ENCODE results near the gene CACNB4.

DNA sequence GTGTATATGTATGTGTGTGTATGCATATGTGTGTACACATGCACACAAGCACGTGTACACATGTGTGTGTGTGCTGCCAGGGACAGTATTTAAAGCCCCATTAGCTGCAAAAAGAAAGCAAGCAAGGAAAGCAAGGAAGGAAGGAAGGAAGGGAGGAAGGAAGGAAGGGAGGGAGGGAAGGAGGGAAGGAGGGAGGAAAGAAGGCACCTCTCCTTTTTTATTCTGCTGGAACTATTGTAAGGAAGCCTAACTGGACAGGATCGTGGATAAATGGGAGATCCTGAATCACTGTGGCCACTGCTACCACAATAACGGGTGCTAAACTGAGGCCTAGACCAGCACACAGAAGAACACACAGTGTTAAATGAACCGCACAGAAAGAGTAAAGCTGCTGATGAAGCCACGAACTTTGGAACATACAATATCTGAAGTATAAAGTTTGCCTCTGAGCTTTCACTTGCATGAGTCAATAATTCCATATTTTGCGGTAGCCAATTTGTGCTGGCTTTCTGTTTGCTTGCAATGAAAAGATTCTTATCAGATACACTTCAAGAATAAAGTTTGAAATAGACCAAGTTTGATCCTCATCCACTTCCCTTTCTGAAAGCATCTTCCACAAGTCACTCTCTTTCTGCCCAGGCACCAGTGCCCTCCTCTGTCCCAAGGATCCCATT, 15.5 kb downstream of the CACNB4 start:
- TF ChIP-seq, protein P1, sequence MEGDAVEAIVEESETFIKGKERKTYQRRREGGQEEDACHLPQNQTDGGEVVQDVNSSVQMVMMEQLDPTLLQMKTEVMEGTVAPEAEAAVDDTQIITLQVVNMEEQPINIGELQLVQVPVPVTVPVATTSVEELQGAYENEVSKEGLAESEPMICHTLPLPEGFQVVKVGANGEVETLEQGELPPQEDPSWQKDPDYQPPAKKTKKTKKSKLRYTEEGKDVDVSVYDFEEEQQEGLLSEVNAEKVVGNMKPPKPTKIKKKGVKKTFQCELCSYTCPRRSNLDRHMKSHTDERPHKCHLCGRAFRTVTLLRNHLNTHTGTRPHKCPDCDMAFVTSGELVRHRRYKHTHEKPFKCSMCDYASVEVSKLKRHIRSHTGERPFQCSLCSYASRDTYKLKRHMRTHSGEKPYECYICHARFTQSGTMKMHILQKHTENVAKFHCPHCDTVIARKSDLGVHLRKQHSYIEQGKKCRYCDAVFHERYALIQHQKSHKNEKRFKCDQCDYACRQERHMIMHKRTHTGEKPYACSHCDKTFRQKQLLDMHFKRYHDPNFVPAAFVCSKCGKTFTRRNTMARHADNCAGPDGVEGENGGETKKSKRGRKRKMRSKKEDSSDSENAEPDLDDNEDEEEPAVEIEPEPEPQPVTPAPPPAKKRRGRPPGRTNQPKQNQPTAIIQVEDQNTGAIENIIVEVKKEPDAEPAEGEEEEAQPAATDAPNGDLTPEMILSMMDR (IDR thresholded peaks at IDR 0.05): no peak
- no peak for TF ChIP-seq POLR2AphosphoS5 (IDR thresholded peaks at IDR 0.05; ENCODE audit: low read depth, low read length)

All from Panc1 (cell line).